ENCODE data around the gene E2F1.
"Not testable (repeated sequence)": the region's sequence is repeated elsewhere in the genome, so short reads cannot be mapped to it uniquely, and the experiment has no call there.

Gene E2F1

GRCh38 chr20:33710681-33711445, 24.7 kb upstream of the E2F1 start:
- no peak for DNase-seq

GRCh38 chr20:33709905-33710541, 23.8 kb upstream of the E2F1 start:
- DNase-seq = no peak

GRCh38 chr20:33709398-33709797, 23.2 kb upstream of the E2F1 start:
- DNase-seq = no peak

- DNase-seq = no peak
Observed at GRCh38 chr20:33707668-33708067, 21.5 kb upstream of the E2F1 start.

GRCh38 chr20:33704197-33704924, 18.2 kb upstream of the E2F1 start:
- DNase-seq = no peak

GRCh38 chr20:33703498-33704137, 17.4 kb upstream of the E2F1 start:
- no peak for DNase-seq

GRCh38 chr20:33702861-33703260, 16.7 kb upstream of the E2F1 start:
- no peak for DNase-seq

- DNase-seq = no peak
Observed at GRCh38 chr20:33701629-33702450, 15.7 kb upstream of the E2F1 start.

GRCh38 chr20:33700696-33701441, 14.7 kb upstream of the E2F1 start:
- not testable (repeated sequence) for DNase-seq

GRCh38 chr20:33698966-33699365, 12.8 kb upstream of the E2F1 start:
- not testable (repeated sequence) for DNase-seq

GRCh38 chr20:33697129-33697528, 10.9 kb upstream of the E2F1 start:
- DNase-seq = no peak

GRCh38 chr20:33696448-33696847, 10.3 kb upstream of the E2F1 start:
- no peak for DNase-seq

GRCh38 chr20:33694639-33695012, 8.4 kb upstream of the E2F1 start:
- DNase-seq = no peak

GRCh38 chr20:33693741-33694638, 7.8 kb upstream of the E2F1 start:
- no peak for DNase-seq

- DNase-seq = no peak
Observed at GRCh38 chr20:33693289-33693688, 7.1 kb upstream of the E2F1 start.

GRCh38 chr20:33689973-33690372, 3.8 kb upstream of the E2F1 start:
- peak; percentile 54 for DNase-seq

- DNase-seq = no peak
Observed at GRCh38 chr20:33689493-33689892, 3.3 kb upstream of the E2F1 start.

GRCh38 chr20:33688938-33689424, 2.8 kb upstream of the E2F1 start:
- DNase-seq = no peak

GRCh38 chr20:33687993-33688937, 2.1 kb upstream of the E2F1 start:
- DNase-seq = no peak
